ELR (cell line): ENCODE data around the gene MAD1L1.
"Not testable (repeated sequence)": the region's sequence is repeated elsewhere in the genome, so short reads cannot be mapped to it uniquely, and the experiment has no call there.

Source experiments
- DNase-seq: peaks from one replicate; pipeline ENCODE4 v3.0.0-alpha.2; 2015; ENCODE audit warnings: low read depth

MAD1L1 gene

GRCh38 chr7:2063563-2064260 is 169.0 kb downstream of the MAD1L1 start:
- DNase-seq = peak; percentile 9

- DNase-seq = no peak
Observed at GRCh38 chr7:2062648-2063047, 170.1 kb downstream of the MAD1L1 start.

GRCh38 chr7:2060701-2061100 is 172.0 kb downstream of the MAD1L1 start:
- no peak for DNase-seq

GRCh38 chr7:2059964-2060700 is 172.6 kb downstream of the MAD1L1 start:
- DNase-seq = no peak

GRCh38 chr7:2058246-2058645 is 174.5 kb downstream of the MAD1L1 start:
- DNase-seq = not testable (repeated sequence)

- no peak for DNase-seq
Observed at GRCh38 chr7:2055956-2056355, 176.8 kb downstream of the MAD1L1 start.

GRCh38 chr7:2054927-2055326 is 177.8 kb downstream of the MAD1L1 start:
- no peak for DNase-seq

- DNase-seq = no peak
Observed at GRCh38 chr7:2053395-2053794, 179.3 kb downstream of the MAD1L1 start.

- DNase-seq = no peak
Observed at GRCh38 chr7:2052657-2053048, 180.1 kb downstream of the MAD1L1 start.

- DNase-seq = no peak
Observed at GRCh38 chr7:2051707-2052656, 180.8 kb downstream of the MAD1L1 start.

- no peak for DNase-seq
Observed at GRCh38 chr7:2050511-2050866, 182.3 kb downstream of the MAD1L1 start.

GRCh38 chr7:2049782-2050510 is 182.8 kb downstream of the MAD1L1 start:
- DNase-seq = no peak

- no peak for DNase-seq
Observed at GRCh38 chr7:2049111-2049781, 183.5 kb downstream of the MAD1L1 start.

- no peak for DNase-seq
Observed at GRCh38 chr7:2048531-2048930, 184.2 kb downstream of the MAD1L1 start.

GRCh38 chr7:2048006-2048405 is 184.7 kb downstream of the MAD1L1 start:
- DNase-seq = no peak

GRCh38 chr7:2046581-2047565 is 185.9 kb downstream of the MAD1L1 start:
- DNase-seq = no peak

GRCh38 chr7:2045559-2046405 is 187.0 kb downstream of the MAD1L1 start:
- DNase-seq = no peak

- DNase-seq = no peak
Observed at GRCh38 chr7:2044883-2045471, 187.8 kb downstream of the MAD1L1 start.
